Measurements from ENCODE around the gene CFH. TPM values are rescaled to one million over a fixed set of nuclear protein-coding genes. Genes with fewer than 3 reads are reported as not detected.

The CFH gene
- total RNA-seq, 1 experiment from 2014 or later: 2.2 TPM

DNA sequence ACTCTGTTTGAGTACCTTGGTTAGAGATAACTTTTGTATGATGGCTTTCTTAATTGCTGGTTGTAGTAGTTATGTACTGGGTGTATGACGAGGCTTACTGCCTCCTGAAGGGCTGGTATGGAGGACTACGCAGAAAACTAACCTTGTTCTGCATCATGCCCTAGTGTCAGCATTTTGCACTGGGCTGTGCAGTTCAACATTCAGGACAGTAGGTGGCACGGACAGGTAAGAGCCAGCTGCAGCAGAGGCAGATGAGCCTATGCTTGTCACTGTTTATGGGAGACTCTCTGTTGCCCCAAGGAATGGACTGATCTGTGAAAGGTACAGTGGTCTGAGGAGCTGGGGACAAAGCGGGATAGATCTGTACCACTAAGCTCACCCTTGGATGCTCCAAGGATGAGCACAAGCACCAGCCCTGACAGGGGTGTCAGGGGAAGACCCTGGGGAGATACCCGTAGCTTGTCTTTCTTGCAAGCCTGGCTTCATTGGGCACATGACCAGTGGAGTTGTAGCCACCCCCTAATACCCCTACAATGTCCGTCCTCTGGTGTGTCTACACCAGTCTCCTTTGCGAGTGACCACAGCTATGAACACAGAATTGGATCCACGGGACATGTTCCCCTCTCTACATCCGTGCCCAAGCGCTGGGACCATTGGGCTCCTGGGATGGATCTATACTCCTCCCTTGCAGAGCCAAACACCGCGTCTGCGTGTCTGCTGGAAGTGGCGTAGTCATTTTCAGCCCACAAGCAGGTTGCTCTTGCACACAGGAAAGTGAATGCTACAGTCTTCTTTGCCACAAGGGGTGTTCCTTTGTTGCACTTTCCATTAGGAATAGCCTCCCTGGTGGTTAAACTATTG lies 71.7 kb downstream of the CFH start:
- DNase-seq (ENCODE audit: low spot score): peak; percentile 66
- no TSS peak for BruUV-seq (replicated peaks)
- TF ChIP-seq, protein P1, sequence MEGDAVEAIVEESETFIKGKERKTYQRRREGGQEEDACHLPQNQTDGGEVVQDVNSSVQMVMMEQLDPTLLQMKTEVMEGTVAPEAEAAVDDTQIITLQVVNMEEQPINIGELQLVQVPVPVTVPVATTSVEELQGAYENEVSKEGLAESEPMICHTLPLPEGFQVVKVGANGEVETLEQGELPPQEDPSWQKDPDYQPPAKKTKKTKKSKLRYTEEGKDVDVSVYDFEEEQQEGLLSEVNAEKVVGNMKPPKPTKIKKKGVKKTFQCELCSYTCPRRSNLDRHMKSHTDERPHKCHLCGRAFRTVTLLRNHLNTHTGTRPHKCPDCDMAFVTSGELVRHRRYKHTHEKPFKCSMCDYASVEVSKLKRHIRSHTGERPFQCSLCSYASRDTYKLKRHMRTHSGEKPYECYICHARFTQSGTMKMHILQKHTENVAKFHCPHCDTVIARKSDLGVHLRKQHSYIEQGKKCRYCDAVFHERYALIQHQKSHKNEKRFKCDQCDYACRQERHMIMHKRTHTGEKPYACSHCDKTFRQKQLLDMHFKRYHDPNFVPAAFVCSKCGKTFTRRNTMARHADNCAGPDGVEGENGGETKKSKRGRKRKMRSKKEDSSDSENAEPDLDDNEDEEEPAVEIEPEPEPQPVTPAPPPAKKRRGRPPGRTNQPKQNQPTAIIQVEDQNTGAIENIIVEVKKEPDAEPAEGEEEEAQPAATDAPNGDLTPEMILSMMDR (conservative IDR thresholded peaks at IDR 0.05; ENCODE audit: low read depth, low read length): peak; percentile 92
- no peak for TF ChIP-seq EZH2 (IDR thresholded peaks at IDR 0.05; ENCODE audit: borderline replicate concordance, low read depth, low read length, poor library complexity, severe bottlenecking)
- Histone ChIP-seq H3K4me1 (ENCODE audit: insufficient read depth, low read length, poor library complexity, severe bottlenecking) (no peaks in the 10 kb centered on the region), H3K4me3 (ENCODE audit: low read depth, low read length, poor library complexity, severe bottlenecking) (no peak overlapping the region), H3K9me3 (ENCODE audit: low read depth, low read length, poor library complexity, severe bottlenecking) (no peaks in the 10 kb centered on the region), H3K27me3 (replicated peaks; ENCODE audit: insufficient read depth, low read depth, low read length, poor library complexity) (no peaks in the 10 kb centered on the region), H3K36me3 (ENCODE audit: insufficient read depth, low read length, poor library complexity, severe bottlenecking) (no peaks in the 10 kb centered on the region), H3K27ac (ENCODE audit: low read depth, low read length, poor library complexity, severe bottlenecking) (no peak overlapping the region)
- CTCF ChIA-PET: interaction anchor here (0.5 kb wide), 1 partner anchor 1451 kb away, joined by 4 read pairs; no protein-coding TSS in a partner anchor
- intact Hi-C loops (cut with micrococcal nuclease; ENCODE audit: unreplicated experiment): loop anchor here (1.0 kb wide), 1 partner anchor 634 kb away; no protein-coding TSS in a partner anchor
- POLR2A ChIA-PET (ENCODE audit: low non-redundant PET): no interaction called here

DNA sequence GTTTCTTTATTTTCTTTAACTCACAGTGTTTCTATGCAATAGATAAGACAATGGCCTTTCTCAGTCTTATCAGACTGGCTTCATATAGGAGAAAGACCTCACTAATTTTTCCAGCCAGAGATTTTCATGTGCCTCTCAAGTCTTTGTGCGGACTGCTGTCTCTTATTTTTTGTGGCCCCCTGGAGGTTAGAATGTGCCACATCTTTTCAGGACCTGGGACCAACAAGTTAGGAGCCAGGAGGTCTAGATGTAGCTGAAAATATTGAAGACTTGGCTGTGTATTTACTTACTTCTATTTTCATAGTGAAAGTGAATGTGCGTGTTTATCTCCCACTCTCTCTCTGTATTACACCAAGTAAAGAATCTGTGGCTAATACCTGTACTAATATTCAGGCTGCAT lies 80.7 kb downstream of the CFH start:
- peak; percentile 11 for DNase-seq (ENCODE audit: low spot score)
- intact Hi-C loops (cut with micrococcal nuclease; ENCODE audit: unreplicated experiment): no loop called here
- Histone ChIP-seq H3K4me3 (ENCODE audit: low read depth, low read length, poor library complexity, severe bottlenecking) (no peak overlapping the region), H3K4me1 (ENCODE audit: insufficient read depth, low read length, poor library complexity, severe bottlenecking) (no peaks in the 10 kb centered on the region), H3K36me3 (ENCODE audit: insufficient read depth, low read length, poor library complexity, severe bottlenecking) (no peaks in the 10 kb centered on the region), H3K27me3 (replicated peaks; ENCODE audit: insufficient read depth, low read depth, low read length, poor library complexity) (no peaks in the 10 kb centered on the region), H3K27ac (ENCODE audit: low read depth, low read length, poor library complexity, severe bottlenecking) (no peak overlapping the region), H3K9me3 (ENCODE audit: low read depth, low read length, poor library complexity, severe bottlenecking) (no peaks in the 10 kb centered on the region)
- TF ChIP-seq EZH2 (IDR thresholded peaks at IDR 0.05; ENCODE audit: borderline replicate concordance, low read depth, low read length, poor library complexity, severe bottlenecking): no peak
- TF ChIP-seq, protein P1 (conservative IDR thresholded peaks at IDR 0.05; ENCODE audit: low read depth, low read length): peak; percentile 33
- POLR2A ChIA-PET (ENCODE audit: low non-redundant PET): no interaction called here
- BruUV-seq (replicated peaks): no TSS peak
- CTCF ChIA-PET: no interaction called here

- Histone ChIP-seq H3K4me3 (ENCODE audit: low read depth, low read length, poor library complexity, severe bottlenecking) (no peak overlapping the region), H3K9me3 (ENCODE audit: low read depth, low read length, poor library complexity, severe bottlenecking) (peaks cover 2% of the 10 kb centered on the region), H3K4me1 (ENCODE audit: insufficient read depth, low read length, poor library complexity, severe bottlenecking) (no peaks in the 10 kb centered on the region), H3K27ac (ENCODE audit: low read depth, low read length, poor library complexity, severe bottlenecking) (no peak overlapping the region), H3K27me3 (replicated peaks; ENCODE audit: insufficient read depth, low read depth, low read length, poor library complexity) (no peaks in the 10 kb centered on the region), H3K36me3 (ENCODE audit: insufficient read depth, low read length, poor library complexity, severe bottlenecking) (no peaks in the 10 kb centered on the region)
- no TSS peak for BruUV-seq (replicated peaks)
- no peak for DNase-seq (ENCODE audit: low spot score)
- POLR2A ChIA-PET (ENCODE audit: low non-redundant PET): no interaction called here
- TF ChIP-seq EZH2 (IDR thresholded peaks at IDR 0.05; ENCODE audit: borderline replicate concordance, low read depth, low read length, poor library complexity, severe bottlenecking): no peak
- TF ChIP-seq, protein P1 (conservative IDR thresholded peaks at IDR 0.05; ENCODE audit: low read depth, low read length): no peak
- intact Hi-C loops (cut with micrococcal nuclease; ENCODE audit: unreplicated experiment): no loop called here
- CTCF ChIA-PET: no interaction called here
Measured at GRCh38 chr1:196733091-196733970, 81.5 kb downstream of the CFH start.

All from A673 (cell line).